HG03175 (cell line): ENCODE results near the gene GABRA4.

Experiments used
- ATAC-seq: cut with Tn5 transposase; IDR thresholded peaks from one replicate; pipeline ENCODE4 v1.9.1; 2021; ENCODE audit warnings: mild to moderate bottlenecking, moderate library complexity; ENCODE audit not compliant: unreplicated experiment

The GABRA4 gene

DNA sequence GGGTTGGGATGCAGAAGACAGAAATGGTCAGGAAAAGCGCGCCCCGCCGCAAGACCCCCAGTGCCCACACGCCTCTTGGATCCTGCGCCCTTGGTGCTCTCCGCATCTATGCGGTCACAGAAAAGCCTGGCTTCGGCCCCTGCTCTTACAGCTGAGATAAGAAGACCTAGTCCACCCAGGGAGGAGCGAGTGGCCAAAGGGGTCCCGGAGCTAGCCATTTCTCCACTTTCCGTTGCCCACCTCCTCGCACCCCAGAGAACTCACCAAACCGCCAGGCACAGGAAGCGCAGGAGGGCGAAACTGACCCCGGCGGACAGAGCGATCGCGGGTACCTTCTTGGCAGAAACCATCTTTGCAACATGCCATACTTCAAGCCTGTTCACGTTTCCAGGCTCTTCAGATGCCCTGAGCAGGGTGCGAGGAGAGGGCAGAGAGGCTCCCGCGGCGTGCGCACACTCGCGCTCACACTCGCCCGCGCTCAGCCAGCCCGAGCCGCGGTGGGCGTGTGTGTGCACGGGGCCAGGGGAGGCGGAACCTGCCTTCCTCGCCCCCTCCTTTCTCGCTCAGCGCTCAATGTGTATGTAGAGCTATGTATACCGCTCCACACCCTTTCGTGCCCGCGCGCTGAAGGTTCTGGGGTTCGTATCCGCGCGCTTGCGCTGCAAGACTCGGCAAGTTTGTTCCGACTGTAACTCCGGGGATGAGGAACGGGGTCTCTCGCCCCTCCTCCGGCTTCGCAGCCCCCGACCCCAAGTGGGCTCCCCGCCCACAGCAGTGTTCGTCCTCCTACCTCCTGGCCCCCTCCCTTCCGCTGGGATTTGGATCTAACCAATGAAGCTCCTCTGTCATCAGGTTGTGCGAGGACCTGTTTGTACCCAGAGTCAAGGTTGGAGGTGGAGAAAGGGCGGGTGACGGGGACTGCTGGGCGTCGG lies at the start of gene GABRA4:
TSS of gene GABRA4 (minus strand) at position 507 of the 932 bp plus-strand sequence. CDS start at position 350, 157 bp downstream.
- peak; percentile 40 for ATAC-seq

DNA sequence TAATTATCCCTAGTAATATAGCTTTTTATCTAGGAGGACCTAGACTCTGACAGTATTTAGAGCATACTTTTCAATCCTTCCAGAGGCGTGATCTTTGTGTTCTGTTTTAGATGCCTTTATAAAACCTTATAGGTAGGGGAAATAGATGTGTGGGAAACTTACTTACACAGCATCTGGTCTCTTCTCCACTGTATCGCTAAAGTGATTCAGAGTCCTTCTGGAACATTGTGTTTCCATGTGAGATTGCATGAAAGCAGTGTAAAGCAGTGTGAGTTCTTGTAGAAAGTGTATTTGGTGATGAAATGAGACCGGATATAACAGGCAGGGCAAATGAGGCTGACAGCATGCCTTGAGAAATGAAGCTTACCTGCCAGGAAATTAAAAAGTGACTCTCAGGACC lies 47.4 kb upstream of the GABRA4 start:
- no peak for ATAC-seq

DNA sequence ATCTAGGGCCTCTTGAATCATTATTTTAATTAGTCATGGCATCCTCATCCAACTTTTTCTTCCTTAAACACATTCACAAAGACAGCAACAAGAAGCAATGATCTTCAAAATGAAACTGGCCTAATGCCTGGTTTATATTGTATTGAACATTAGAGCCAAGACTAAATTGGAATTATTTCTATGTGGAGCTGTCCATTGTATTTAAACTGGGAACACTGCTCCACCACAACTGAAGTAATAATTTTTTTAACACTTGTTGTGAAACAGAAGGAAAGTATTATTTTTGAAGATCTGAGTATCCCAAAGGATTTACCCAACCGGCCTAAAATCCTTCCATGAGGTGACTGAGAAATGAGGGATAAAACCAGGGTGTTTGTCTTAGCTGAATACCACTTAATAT lies 44.9 kb upstream of the GABRA4 start:
- no peak for ATAC-seq

DNA sequence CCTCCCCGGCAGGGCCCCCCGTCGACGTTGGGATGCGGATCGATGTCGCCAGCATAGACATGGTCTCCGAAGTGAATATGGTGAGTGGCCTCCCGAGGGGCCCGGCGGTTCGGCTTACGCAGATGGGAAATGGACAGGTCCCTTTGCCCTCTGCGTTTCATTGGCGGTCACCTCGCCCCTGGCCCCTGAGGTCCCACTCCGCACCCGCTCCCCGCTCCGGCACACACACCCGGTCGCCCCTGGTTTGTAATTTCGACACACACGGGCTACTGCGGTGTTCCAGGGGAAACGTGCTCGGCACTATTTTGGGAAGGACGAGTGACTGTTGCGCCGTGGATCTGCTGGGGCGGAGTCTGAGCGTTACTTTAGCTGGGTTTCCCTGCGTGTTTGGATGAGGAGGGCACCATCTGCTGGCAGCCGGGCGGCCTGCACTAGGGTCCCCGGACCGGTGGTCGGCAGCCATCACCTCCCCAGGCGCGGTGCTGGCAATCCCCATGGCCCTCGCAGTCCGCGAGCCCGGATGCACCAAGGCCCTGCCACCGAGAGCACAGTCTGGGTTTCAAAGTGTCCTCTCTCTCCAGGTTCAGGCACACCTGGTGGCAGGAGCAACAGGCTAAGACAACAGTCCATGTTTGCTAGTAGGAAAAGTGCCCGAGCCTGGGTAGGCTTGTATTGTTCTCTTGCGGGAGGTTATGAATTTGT lies 39.2 kb upstream of the GABRA4 start:
- ATAC-seq: peak; percentile 86

DNA sequence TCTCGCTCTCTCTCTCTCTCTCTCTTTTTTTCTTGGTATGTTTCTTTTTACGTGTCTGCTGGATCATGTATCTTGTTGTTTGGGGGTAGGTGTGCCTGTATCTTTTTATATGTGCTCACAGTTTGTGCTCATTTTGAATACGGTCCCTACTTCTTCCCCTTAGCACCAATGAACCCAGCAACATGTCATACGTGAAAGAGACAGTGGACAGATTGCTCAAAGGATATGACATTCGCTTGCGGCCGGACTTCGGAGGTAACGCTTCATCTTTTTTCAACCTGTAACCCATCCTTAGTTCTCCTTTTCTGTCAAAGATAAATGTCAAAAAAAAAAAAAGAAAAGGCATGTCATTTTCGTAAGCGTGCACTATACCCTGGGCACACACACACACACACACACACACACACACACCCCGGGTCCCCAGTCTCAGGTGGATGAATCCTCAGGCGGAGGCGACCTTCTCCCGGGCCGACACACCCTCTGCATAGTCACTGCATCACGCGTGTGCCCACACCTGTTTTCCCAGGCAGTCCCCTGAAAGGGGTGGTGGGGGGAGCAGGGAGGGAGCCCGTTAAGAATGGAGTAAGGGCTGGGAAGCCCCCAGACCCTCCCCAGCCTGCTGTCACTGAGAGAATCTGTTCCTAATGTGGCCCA lies 38.5 kb upstream of the GABRA4 start:
- peak; percentile 53 for ATAC-seq

DNA sequence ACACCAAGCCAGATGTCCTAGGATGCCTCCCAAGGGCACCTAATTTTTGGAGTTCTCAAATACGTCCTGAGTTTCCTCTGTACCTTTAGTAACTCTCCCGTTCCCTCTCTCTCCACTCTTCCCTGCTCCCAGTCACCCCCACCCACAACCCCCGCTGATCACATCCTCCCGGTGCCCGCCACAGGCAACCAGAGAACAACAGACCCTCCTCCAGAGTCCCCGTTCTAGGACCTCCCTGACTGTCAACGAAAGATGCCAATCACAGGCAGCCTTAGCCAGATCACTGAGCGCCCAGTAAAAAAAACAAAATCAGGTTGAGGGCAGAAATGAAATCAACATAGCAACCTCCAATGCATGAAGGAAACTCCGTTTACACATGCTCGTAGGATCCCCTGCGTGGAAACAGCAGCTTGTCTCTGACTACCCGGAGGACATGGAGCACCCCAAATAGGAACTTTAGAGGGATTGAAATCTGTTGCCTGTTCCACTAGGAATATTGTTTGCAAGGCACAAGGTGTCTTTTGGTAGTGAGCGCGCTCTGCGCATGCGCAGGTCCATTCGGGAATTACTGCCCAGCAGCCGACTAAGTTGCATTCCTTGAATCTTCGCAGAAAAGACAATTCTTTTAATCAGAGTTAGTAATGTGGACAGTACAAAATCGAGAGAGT lies 37.8 kb upstream of the GABRA4 start, which contains the start of gene GABRB1:
TSS of gene GABRB1 (plus strand) at position 557 of the 668 bp plus-strand sequence.
- peak; percentile 4 for ATAC-seq

DNA sequence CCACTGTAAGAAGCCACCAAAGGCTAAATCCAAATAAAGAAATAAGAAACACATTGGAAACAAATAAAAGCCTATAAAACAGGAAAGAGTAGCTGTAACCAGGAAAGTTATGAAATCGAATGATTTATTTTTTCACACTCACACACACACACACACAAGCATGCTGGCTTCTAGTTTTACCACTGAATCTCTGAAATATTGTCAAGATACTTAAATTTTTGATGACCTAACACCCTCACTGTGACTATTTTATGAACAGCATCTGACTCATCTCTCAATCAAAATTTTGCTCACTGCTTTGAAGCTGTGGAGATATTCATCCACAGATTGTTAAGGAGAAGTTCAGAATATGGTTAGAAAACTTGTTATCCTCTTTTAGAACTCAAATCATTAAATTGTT lies 24.1 kb upstream of the GABRA4 start:
- no peak for ATAC-seq

DNA sequence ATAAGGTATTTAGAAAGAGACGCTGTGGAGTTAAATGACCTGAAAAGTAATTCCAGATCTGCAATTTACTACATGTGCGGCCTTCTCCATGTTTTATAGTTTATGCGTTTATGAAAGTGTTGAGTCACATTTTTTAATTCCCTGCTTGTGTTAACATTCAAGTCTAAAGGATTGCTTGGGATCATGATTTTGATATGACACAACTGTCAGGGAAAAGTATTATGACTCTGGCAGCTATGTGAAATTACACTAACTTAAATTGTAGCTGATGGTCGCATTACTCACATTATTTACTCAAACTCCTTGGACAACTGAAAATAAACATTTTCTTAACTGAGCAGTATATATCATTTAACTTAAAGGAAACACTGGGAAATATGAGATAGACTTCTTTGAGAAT lies 23.7 kb upstream of the GABRA4 start:
- ATAC-seq: no peak

DNA sequence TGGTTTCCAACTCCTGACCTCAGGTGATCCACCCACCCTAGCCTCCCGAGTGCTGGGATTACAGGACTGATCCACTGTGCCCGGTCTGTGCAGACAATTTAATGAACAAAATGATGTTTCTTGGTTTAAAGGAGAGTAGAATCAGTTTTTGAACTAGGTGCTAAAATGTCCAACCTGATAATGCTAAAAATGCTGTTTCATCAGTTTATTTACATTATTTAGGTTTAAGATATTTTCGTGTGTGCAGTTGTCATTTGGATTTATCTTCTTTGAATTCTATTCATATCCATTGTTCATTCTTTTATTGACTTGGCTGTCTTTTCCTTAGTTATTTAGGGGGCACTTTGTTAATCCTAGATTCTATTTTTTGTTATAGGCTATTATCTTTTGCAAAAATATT lies 20.0 kb upstream of the GABRA4 start:
- ATAC-seq: no peak

DNA sequence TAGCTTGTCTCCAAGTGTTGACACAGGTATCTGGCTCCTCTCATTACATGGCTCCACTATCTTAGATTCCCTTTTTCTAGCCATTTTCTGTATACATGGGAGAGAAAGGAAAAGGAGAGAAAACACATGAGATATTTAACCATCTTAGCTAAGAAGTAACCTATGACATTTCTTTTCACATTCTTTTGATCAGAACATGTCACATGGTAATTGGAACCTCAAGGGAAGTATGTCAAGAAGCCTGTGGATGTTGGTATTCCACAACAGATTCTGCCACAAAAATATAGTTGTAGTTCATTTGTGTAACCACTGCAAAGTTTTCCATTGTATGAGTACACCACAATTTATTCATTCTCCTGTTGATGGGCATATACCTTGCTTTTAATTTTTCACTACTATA lies 19.3 kb upstream of the GABRA4 start:
- no peak for ATAC-seq

DNA sequence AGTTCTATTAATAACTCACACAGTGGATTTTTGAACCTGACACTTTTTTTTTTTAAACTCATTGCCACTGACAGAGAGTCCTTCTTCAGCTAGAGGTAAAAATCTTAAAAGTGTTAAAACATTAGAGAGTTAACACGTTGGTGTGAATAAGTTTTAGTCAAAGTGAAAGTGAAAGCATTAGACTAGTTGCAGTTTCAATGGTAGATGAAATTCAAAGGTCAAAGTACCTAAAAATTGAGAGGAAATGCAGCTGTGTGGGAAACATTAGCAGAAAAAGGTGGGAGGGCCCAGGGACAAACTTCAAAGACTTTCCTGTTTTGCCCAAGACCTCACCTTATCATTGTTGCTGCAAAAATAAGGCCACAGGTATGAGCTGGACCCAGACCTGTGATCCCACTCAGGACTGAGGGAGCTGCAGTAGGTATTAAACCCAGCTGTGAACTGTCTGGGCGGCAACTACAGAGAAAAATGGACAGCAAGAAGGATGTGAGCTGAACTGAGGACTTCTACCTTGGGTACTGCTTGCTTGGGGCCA lies 17.6 kb upstream of the GABRA4 start:
- ATAC-seq: peak; percentile 89

DNA sequence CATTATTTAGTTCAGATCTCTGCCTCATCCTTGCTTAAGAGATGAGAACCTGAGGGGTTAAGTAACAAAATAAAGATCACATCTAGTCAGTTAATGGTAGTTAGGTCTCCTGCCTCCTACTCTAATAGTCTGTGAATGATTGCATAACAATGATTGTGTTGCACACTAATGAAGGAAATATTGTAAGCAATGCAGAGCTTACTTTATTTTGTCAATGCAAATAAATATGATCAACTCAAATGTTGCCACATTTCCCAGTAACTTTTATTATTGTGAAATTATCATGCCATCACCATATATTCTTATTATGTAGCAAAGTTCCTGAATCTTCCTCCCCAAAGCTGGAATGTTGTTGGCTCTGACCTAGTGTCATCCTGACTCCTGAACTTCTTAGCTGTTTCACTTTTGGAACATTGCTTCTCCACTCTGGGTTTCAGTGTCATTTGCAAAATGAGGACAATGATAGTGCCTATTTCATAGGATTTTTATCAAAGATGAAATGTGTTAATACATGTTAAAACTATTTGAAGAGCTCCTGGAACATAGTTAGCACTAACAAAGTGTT lies 17.0 kb upstream of the GABRA4 start:
- ATAC-seq: no peak

DNA sequence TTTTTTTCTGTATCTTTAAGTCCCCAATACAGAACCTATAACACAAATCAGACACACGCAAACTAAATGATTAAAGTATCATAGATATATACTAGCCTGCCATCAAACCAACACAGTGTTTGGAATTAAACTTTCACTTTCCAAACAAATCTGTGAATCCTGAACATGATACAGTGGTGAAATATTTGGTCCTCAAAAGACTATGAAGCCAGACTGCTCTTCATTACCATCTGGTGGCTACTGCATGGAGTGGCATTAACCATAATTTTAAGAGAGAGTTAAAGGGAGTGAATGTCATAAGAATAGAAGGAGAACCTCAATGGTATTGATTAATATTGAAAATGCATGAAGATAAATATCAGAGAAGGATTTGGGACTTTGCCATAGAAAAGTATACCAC lies 9.2 kb upstream of the GABRA4 start:
- ATAC-seq: peak; percentile 68

DNA sequence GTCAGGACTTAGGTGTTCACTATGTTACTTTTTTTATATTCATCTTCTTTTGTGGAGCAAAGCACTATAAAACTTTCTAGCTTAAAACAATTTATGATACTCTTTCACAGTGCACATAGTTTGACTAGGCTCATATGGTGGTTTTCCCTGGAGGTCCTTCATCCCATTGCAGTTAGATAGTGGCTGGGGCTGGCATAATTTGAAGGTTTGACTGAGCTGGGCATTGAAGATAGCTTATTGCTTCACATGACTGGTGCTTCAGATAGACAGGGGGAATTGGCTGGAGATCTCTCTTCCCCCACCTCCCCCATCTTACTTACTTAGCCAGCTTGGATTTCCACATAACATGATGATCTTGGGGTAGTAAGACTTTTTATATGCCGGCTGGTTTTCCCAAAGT lies 7.0 kb upstream of the GABRA4 start:
- ATAC-seq: no peak

DNA sequence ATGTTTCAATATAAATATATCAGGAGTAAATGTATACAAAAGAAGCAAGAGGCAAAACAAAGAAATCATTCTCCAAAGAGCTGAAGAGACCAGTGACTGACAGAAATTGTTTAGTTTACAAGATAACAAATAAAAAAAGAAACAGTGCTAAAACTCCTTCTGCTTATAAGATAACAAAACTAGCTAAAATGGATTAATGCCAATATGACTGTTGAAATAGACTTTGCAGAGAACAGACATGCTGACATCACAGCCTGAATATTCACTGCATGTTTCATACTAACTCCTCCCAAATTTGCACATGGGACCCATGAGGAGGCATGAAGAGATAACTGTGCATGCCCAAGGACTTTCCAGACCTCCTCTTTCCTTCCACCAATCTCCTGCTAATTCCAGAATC lies 6.2 kb upstream of the GABRA4 start:
- no peak for ATAC-seq

DNA sequence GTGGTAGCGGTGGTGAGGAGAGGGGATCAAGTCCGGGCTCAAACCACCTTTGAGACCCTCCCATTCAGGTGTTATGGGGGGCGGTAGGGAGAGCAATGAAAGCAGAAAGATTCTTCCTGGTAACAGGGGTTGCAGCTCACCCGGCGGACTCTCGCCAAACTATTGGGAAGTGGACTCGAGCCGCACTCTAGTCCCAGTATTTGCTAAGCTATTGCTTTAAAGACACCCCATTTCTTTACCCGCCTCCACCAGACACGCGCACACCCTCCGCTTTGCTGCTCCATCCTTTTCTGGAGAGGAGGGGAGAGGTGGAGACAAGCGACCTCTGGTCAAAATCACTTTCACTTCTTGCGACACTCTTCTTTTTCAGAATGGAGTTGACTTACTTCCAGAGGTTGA lies 625 bp upstream of the GABRA4 start:
- ATAC-seq: peak; percentile 36

DNA sequence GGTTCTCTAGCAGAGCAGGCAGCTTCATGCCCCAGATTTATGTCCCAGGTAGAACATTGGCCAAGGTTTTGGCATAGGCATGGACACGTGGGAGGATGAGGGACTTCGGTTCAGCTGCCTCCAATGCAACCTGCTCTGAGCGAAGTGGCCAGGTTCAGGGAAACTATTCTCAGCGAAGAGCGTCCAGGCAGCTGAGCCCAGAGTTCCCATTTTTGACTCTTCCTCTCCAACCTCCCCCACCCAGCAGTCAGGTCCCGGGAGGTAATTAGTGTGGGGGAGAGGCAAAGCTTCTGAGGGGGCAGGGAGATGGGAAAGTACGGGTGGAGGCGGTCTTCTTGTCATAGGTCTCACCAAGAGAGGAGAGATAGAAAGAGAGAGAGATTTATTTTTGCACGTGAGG lies 1.0 kb downstream of the GABRA4 start:
- no peak for ATAC-seq

DNA sequence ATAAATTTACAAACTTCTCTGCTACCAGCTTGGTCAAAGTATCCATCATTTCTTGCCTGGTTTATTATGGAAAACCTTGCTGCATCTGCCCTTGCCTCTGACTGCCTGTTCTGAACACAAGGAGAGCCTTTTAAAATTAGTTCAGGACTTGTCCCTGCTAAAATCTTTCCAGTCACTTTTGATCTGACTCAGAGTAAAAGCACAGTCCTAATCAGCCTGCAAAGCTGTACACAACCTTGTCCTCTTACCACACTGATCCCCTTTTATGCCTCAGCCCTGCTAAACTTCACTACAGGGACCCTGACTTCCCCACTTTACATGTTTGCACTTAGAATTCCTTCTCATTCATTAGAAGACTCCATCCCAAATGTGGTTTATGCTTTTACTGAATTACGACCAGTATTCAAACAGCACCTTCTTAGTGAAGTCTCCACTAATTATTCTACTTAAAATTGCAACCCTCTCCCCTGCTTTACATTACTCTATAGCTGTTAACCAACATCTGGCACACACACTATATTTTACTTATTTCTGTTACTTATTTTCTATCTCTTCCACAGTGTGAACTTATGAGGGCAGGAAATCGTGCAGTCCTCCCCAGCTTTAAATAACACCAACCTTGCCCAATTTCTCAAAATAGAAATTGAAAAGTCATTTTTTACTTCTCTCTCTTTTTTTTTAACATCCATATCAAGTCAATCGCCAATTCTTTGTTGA lies 6.3 kb downstream of the GABRA4 start:
- peak; percentile 74 for ATAC-seq

DNA sequence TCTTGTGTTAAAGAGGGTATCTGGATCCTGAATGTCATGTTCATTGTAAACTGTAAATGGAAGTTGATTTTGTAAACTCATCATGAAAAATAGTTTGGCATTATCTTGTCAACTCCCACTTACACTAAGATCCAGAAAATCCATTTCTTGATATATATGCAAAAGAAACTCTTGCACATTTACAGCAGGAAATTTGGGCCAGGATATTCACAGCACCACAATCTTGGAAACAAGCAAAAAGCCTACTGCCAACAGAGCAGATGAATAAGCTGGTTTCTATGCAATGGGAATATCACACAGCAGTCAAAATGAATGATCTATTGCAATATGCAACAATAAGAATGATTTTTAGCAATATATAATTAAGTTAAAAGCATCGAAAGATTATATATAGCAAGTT lies 8.6 kb downstream of the GABRA4 start:
- no peak for ATAC-seq

DNA sequence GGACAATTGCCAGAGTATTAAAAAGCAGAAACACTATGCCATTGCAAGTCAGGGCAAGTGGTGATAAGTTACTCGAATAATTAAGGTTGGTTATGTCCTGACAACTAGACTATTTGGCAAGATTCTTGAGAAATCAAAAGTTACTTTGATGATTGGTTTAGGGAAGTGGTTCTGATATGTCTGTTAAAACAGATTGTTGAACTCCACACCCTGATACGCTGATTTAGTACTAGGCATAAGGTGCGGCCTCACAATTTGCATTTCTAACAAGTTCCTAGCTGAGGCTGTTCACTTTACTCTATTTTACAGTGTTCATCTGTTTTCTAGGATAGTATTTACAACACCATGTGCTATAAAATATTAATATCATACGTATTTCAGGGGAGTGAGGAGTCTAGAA lies 12.5 kb downstream of the GABRA4 start:
- no peak for ATAC-seq
